Measurements from ENCODE around the gene PIK3C3.
A peak's percentile ranks its signal among the peaks of the same experiment; 100 is the strongest.
"Not testable (repeated sequence)": the region's sequence is repeated elsewhere in the genome, so short reads cannot be mapped to it uniquely, and the experiment has no call there.

The PIK3C3 gene

GRCh38 chr18:41966943-41967342, 11.9 kb downstream of the PIK3C3 start:
- no peak for DNase-seq

- peak in 1 of 2 experiments; percentile 26 for DNase-seq
These were observed 12.6 kb downstream of the PIK3C3 start for GRCh38 chr18:41967680-41968079.

GRCh38 chr18:41969881-41970280, 14.8 kb downstream of the PIK3C3 start:
- no peak for DNase-seq

- DNase-seq: no peak
These were observed 17.3 kb downstream of the PIK3C3 start for GRCh38 chr18:41972067-41972925.

GRCh38 chr18:41973983-41974382, 18.9 kb downstream of the PIK3C3 start:
- DNase-seq: no peak

GRCh38 chr18:41974796-41975201, 19.8 kb downstream of the PIK3C3 start:
- no peak for DNase-seq

- DNase-seq: no peak
These were observed 20.2 kb downstream of the PIK3C3 start for GRCh38 chr18:41975284-41975683.

GRCh38 chr18:41977233-41977632, 22.2 kb downstream of the PIK3C3 start:
- DNase-seq: no peak

GRCh38 chr18:41982942-41983660, 28.1 kb downstream of the PIK3C3 start:
- no peak for DNase-seq

GRCh38 chr18:41985914-41986313, 30.9 kb downstream of the PIK3C3 start:
- no peak for DNase-seq

GRCh38 chr18:41989508-41989907, 34.5 kb downstream of the PIK3C3 start:
- DNase-seq: no peak

GRCh38 chr18:41992066-41992465, 37.0 kb downstream of the PIK3C3 start:
- no peak for DNase-seq

GRCh38 chr18:41992703-41993102, 37.7 kb downstream of the PIK3C3 start:
- DNase-seq: no peak

GRCh38 chr18:41993151-41993550, 38.1 kb downstream of the PIK3C3 start:
- no peak for DNase-seq

GRCh38 chr18:41996020-41996419, 41.0 kb downstream of the PIK3C3 start:
- no peak for DNase-seq

- no peak for DNase-seq
These were observed 44.7 kb downstream of the PIK3C3 start for GRCh38 chr18:41999751-42000150.

GRCh38 chr18:42001801-42002200, 46.8 kb downstream of the PIK3C3 start:
- DNase-seq: no peak

- no peak for DNase-seq
These were observed 49.6 kb downstream of the PIK3C3 start for GRCh38 chr18:42004653-42005052.

- no peak for DNase-seq
These were observed 50.7 kb downstream of the PIK3C3 start for GRCh38 chr18:42005782-42006181.

- DNase-seq: not testable (repeated sequence)
These were observed 54.4 kb downstream of the PIK3C3 start for GRCh38 chr18:42009457-42009856.

- DNase-seq: no peak
These were observed 56.0 kb downstream of the PIK3C3 start for GRCh38 chr18:42011053-42011452.

GRCh38 chr18:42018831-42019230, 63.8 kb downstream of the PIK3C3 start:
- no peak for DNase-seq

GRCh38 chr18:42024131-42024530, 69.1 kb downstream of the PIK3C3 start:
- no peak for DNase-seq

- DNase-seq: no peak
These were observed 70.5 kb downstream of the PIK3C3 start for GRCh38 chr18:42025491-42025890.

Measured in NCI-H524 (cell line).